GM12878 (cell line): Measurements from ENCODE around the gene NAA60. TPM values are rescaled to one million over a fixed set of nuclear protein-coding genes. Genes with fewer than 3 reads are reported as not detected.
"Not testable (repeated sequence)": the region's sequence is repeated elsewhere in the genome, so short reads cannot be mapped to it uniquely, and the experiment has no call there.

Source experiments
- ATAC-seq: fragments of 200-7000 bp; cut with Tn5 transposase; 3 replicates; pipeline ENCODE4 v1.9.1; 2020; ENCODE audit warnings: mild to moderate bottlenecking, moderate library complexity
- BruUV-seq: library from RNA; stranded (reverse); fragments of 400-500 nt; replicated peaks from 2 replicates; lab custom pipeline; 2021; lab: Mats Ljungman, UMichigan
- CTCF ChIA-PET: fragments of 300-600 bp; sonication (Branson Sonifier 250); formaldehyde crosslinking; extraction: SDS; loops from one replicate; lab custom pipeline; 2021; ENCODE audit warnings: inconsistent platforms; lab: Yijun Ruan, JAX
- POLR2A ChIA-PET: fragments of 350-600 bp; formaldehyde crosslinking; extraction: SDS; loops from one replicate; lab custom pipeline; 2021; ENCODE audit warnings: inconsistent platforms; lab: Charles Lee
- RAD21 ChIA-PET: fragments of 300-600 bp; sonication (Branson Sonifier 250); formaldehyde crosslinking; loops from one replicate; lab custom pipeline; 2023; ENCODE audit warnings: antibody characterized with exemption; ENCODE audit not compliant: unreplicated experiment; lab: Charles Lee
- SMC1A ChIA-PET: fragments of 300-600 bp; sonication (Branson Sonifier 250); formaldehyde crosslinking; loops from one replicate; lab custom pipeline; 2023; ENCODE audit not compliant: unreplicated experiment, uncharacterized antibody; lab: Charles Lee
- DNase-seq: peaks from one replicate; pipeline ENCODE4 v3.0.0-alpha.2; 2011; ENCODE audit warnings: low read depth, low spot score
- FAIRE-seq: peaks from 3 replicates; lab custom pipeline; 2011; peaks lifted over from hg19 to GRCh38; lab: Jason Lieb, UNC
- H2AFZ ChIP-seq: 2 replicates; pipeline ENCODE4 v1.6.0; 2011; ENCODE audit warnings: low read depth, low read length, control low read depth; ENCODE audit not compliant: control insufficient read depth
- H3K27ac ChIP-seq: 2 replicates; pipeline ENCODE4 v1.5.1; 2011; ENCODE audit warnings: control low read depth; ENCODE audit not compliant: control insufficient read depth, insufficient read depth
- H3K27me3 ChIP-seq, 2 experiments: replicated peaks in 1 of 2; 2 replicates each; pipeline versions ENCODE4 v1.6.0 to v1.6.1; 2011; ENCODE audit warnings: low read length in 1 of 2; ENCODE audit not compliant: control insufficient read depth in 2 of 2, insufficient read depth in 2 of 2
- H3K36me3 ChIP-seq, 2 experiments: 2 replicates each; pipeline ENCODE4 v1.5.1; 2011; ENCODE audit warnings: low read length in 1 of 2; ENCODE audit not compliant: control insufficient read depth in 2 of 2, insufficient read depth in 2 of 2
- H3K4me1 ChIP-seq: 2 replicates; pipeline ENCODE4 v1.6.1; 2011; ENCODE audit warnings: mild to moderate bottlenecking, low read length, moderate library complexity, mixed read lengths; ENCODE audit not compliant: control insufficient read depth, insufficient read depth
- H3K4me2 ChIP-seq: 2 replicates; pipeline ENCODE4 v1.6.0; 2011; ENCODE audit warnings: control low read depth; ENCODE audit not compliant: control insufficient read depth, insufficient read depth
- H3K4me3 ChIP-seq: fragments of 200-600 bp; sonication (generic); 2 replicates; pipeline ENCODE4 v1.5.1; 2016
- H3K79me2 ChIP-seq: 2 replicates; pipeline ENCODE4 v1.6.0; 2011; ENCODE audit warnings: low read length; ENCODE audit not compliant: control insufficient read depth, insufficient read depth
- H3K9ac ChIP-seq: 2 replicates; pipeline ENCODE4 v1.8.0; 2011; ENCODE audit warnings: low read length, control low read depth, mixed read lengths; ENCODE audit not compliant: control insufficient read depth, insufficient read depth
- H3K9me3 ChIP-seq: replicated peaks from 3 replicates; pipeline ENCODE4 v1.5.1; 2011; ENCODE audit warnings: mild to moderate bottlenecking, low read length; ENCODE audit not compliant: control insufficient read depth, insufficient read depth
- H4K20me1 ChIP-seq: 2 replicates; pipeline ENCODE4 v1.6.0; 2011; ENCODE audit not compliant: control insufficient read depth, insufficient read depth
- CTCF ChIP-seq, 3 experiments: IDR thresholded peaks in 2 of 3; conservative IDR thresholded peaks in 1 of 3; 2 replicates each; pipeline ENCODE4 v1.5.1; 2011; ENCODE audit warnings: low read depth in 3 of 3, low read length in 3 of 3, mild to moderate bottlenecking in 3 of 3, control low read depth in 2 of 3, moderate library complexity in 2 of 3, inconsistent platforms in 1 of 3, mixed read lengths in 1 of 3; ENCODE audit not compliant: control insufficient read depth in 2 of 3, insufficient read depth in 1 of 3; ENCODE audit errors: extremely low read depth in 1 of 3
- IKZF2 ChIP-seq, 2 experiments: fragments of 450-650 bp; IDR thresholded peaks; 2 replicates each; pipeline ENCODE4 v1.6.1; 2017; ENCODE audit warnings: mild to moderate bottlenecking in 2 of 2, moderate library complexity in 2 of 2
- PAX5 ChIP-seq: IDR thresholded peaks from 2 replicates; pipeline ENCODE4 v1.6.1; 2011; ENCODE audit warnings: low read depth, low read length, borderline replicate concordance
- RAD21 ChIP-seq: IDR thresholded peaks from 2 replicates; pipeline ENCODE4 v1.6.1; 2011; ENCODE audit warnings: mild to moderate bottlenecking, low read depth, low read length, moderate library complexity; ENCODE audit not compliant: insufficient read depth
- RUNX3 ChIP-seq: IDR thresholded peaks from 2 replicates; pipeline ENCODE4 v1.6.1; 2012; ENCODE audit warnings: low read length, inconsistent platforms
- SMC3 ChIP-seq: IDR thresholded peaks from 2 replicates; pipeline ENCODE4 v1.6.1; 2011; ENCODE audit warnings: low read length, improper control_type of control experiment, borderline replicate concordance
- YY1 ChIP-seq: IDR thresholded peaks from 2 replicates; pipeline ENCODE4 v1.6.1; 2011; ENCODE audit warnings: low read depth, mild to moderate bottlenecking, low read length
- WGBS: methylation state at CpG from one replicate; pipeline ENCODE4 v1.1.6; 2016; ENCODE audit warnings: low lambda C conversion rate; ENCODE audit not compliant: insufficient replicate concordance, insufficient coverage; ENCODE audit errors: missing lambda C conversion rate; 5-methylcytosine and 5-hydroxymethylcytosine counted together
- in situ Hi-C: fragments of 300-500 bp; cut with MboI; formaldehyde crosslinking; loops from 9 replicates; pipeline ENCODE4 v1.14.3; 2018; ENCODE audit warnings: mixed read lengths
- intact Hi-C: fragments of 100-400 bp; cut with micrococcal nuclease; formaldehyde crosslinking; loops from one replicate; pipeline ENCODE4 v1.14.2; 2022; ENCODE audit not compliant: unreplicated experiment
- polyA plus RNA-seq, 11 experiments: library from polyadenylated mRNA; depleted of rRNA in 4 of 11; unstranded in 6 of 11; stranded (reverse) in 5 of 11; fragments of >200 nt; fragmentation: Nextera tagmentation in 4 of 11; fragmentation: Illumina TruSeq in 1 of 11; extraction: Ambion mirVana in 4 of 11; extraction: Trizol in 1 of 11; gene quantifications; 1 replicate in 1 of 11; 2 replicates in 10 of 11; pipeline versions ENCODE4 v1.2.1 to v1.2.3, GENCODE V29; 2011 to 2016; ENCODE audit warnings: inconsistent platforms in 2 of 11, missing spikeins in 2 of 11, low read depth in 1 of 11
- total RNA-seq, 4 experiments: library from RNA; depleted of rRNA in 3 of 4; stranded (reverse); fragments of >200 nt in 3 of 4; fragmentation: Illumina TruSeq in 1 of 4; extraction: Trizol in 1 of 4; gene quantifications; 2 replicates each; pipeline versions ENCODE4 v1.2.1 to v1.2.3, GENCODE V29; 2013 to 2021

The NAA60 gene
- total and polyA plus RNA-seq, 10 of the 15 experiments (the other 5 are each of a cell fraction or from before 2014, with no cell fraction given) = 6.2 to 43.1 (median 34.6) TPM

- CTCF ChIA-PET = interaction anchor here (0.5 to 1.4 kb wide), 12 partner anchors 9 to 344 kb away, joined by 3 to 5 read pairs (median 3); partner anchors contain the start of genes DNASE1 and SLX4
- H3K4me1 ChIP-seq, DNase-seq, H3K9ac ChIP-seq, H3K9me3 ChIP-seq, H3K27me3 ChIP-seq, in situ Hi-C loops, H2AFZ ChIP-seq, H4K20me1 ChIP-seq, H3K4me3 ChIP-seq, BruUV-seq, POLR2A ChIA-PET, ATAC-seq, H3K79me2 ChIP-seq, H3K36me3 ChIP-seq, H3K27ac ChIP-seq, H3K4me2 ChIP-seq: not testable (repeated sequence)
- SMC1A ChIA-PET = interaction anchor here (1.1 kb wide), 1 partner anchor 18 kb away, joined by 3 read pairs; no protein-coding TSS in a partner anchor
- WGBS = 42% methylated on average over 12 of the region's 12 CpGs
- peak; percentile 57 for FAIRE-seq
- RAD21 ChIA-PET = interaction anchor here (0.9 to 1.5 kb wide), 2 partner anchors 99 to 398 kb away, joined by 3 read pairs; no protein-coding TSS in a partner anchor
- TF ChIP-seq CTCF (IDR thresholded peaks at IDR 0.05 in 2 of 3, conservative IDR thresholded peaks at IDR 0.05 in 1 of 3; ENCODE audit: control insufficient read depth in 2 of 3, extremely low read depth in 1 of 3, insufficient read depth in 1 of 3, low read depth in 3 of 3, low read length in 3 of 3) = peak; percentile 46 to 61 (median 46)
- 0 out of 2 replicates have a peak, but pooled peaks have one; percentile 13 for TF ChIP-seq PAX5
- peak; percentile 36; the same call in 1 of the 2 replicates for TF ChIP-seq SMC3
- peak in 1 of 2 experiments; percentile 10; a peak in 1 of 4 replicates for TF ChIP-seq IKZF2 (IDR thresholded peaks at IDR 0.05)
- TF ChIP-seq RAD21 = peak; percentile 70
- 0 out of 2 replicates have a peak, but pooled peaks have one; percentile 27 for TF ChIP-seq YY1
- 0 out of 2 replicates have a peak, but pooled peaks have one; percentile 8 for TF ChIP-seq RUNX3
- intact Hi-C loops = loop anchor here (1.0 kb wide), 2 partner anchors 127 to 138 kb away; partner anchors contain the start of gene DNASE1
Observed at GRCh38 chr16:3527216-3527829, 83.8 kb downstream of the NAA60 start.
